ENCODE data around the gene FLII.

GRCh38 chr17:18257982-18258355, 569 bp downstream of the FLII start:
- TF ChIP-seq CTCF (IDR thresholded peaks at IDR 0.05) (no peak), POLR2A (IDR thresholded peaks at IDR 0.05) (peak in 1 of 2 donors; percentile 81)

Data from adrenal gland (tissue), 5 donors.